HG03025 (cell line): ENCODE measurements around the gene ULK4.
"Not testable (repeated sequence)": the region's sequence is repeated elsewhere in the genome, so short reads cannot be mapped to it uniquely, and the experiment has no call there.

ENCODE experiments used
- ATAC-seq: cut with Tn5 transposase; IDR thresholded peaks from one replicate; pipeline ENCODE4 v1.9.1; 2021; ENCODE audit warnings: mild to moderate bottlenecking, moderate library complexity; ENCODE audit not compliant: unreplicated experiment, low FRiP score

ULK4 gene

GRCh38 chr3:41457176-41457575 lies 504.7 kb downstream of the ULK4 start:
- ATAC-seq: no peak

GRCh38 chr3:41456162-41456561 lies 505.7 kb downstream of the ULK4 start:
- no peak for ATAC-seq

- not testable (repeated sequence) for ATAC-seq
Observed at GRCh38 chr3:41453618-41454017, 508.3 kb downstream of the ULK4 start.

DNA sequence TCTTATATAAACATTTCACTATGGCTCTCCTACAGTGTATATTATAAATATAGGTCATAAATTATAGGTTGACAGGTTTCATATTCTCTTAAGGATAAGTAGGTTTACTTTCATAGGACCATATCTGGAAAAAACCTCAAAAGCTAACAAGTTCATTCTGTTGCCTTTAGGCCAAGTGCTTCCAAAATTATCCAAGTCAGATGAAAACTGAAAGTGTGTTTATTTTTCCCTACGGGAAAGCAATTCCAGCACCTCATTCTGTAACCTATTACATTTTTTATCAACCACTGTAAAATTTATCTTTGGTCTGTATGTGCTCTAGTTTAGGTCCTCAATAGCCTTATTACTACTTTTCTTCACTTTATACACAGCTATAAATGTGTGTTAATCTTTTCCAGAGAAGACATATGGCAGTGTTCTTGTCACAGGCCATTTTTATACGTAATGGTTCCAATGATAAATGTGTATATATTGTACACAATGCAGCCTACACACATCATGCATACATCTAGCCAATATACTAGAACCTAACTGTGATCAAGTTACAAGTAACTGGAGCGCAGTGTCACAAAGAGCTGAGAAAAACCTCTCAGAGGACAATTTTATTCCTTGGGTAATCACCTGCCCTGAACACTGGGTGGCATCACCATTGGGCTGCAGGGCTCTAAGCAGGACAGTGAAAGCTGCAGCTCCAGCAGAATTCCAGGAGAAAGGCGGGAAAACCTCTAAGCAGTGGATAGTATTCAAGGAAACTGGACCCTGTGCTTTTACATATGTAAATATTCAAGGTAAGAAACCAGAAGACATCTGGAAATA lies 511.3 kb downstream of the ULK4 start:
- no peak for ATAC-seq

DNA sequence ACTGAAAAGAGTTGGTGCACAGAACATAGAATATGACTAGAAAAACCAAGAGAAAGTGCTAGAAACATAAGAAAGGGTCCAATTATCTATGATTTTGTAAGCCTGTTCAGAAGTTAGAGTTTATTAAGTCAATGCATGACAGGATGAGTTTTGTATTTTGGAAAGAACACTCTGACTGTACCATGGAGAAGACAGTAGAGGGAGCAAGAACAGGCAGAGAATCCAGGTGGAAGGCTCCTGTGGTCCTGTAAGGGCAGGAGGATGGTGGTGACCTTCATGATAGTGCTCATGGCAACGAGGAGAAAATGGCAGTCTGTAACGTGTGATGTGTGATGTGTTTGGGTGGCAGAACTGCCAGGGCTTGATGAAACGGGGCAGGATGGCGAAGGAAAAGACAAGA lies 513.5 kb downstream of the ULK4 start:
- no peak for ATAC-seq

GRCh38 chr3:41447701-41448100 lies 514.2 kb downstream of the ULK4 start:
- ATAC-seq: no peak

GRCh38 chr3:41446316-41446715 lies 515.6 kb downstream of the ULK4 start:
- not testable (repeated sequence) for ATAC-seq

DNA sequence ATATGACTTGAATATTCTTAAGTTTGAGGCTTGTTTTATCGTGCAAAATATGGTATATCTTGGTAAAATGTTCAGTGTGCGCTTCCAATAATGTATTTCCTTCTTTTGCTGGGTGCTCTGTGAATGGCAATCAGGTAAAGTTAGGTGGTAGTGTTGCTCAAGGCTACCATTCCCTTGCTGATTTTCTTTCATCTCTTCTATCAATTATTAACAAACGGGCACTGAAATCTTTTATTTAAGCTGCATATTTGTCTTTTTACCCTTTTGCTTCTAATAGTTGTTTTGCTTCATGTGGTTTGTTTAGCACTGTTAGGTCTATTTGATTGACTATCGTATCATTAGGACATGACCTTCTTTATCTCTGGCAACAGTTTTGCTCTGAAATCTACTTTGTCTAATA lies 520.3 kb downstream of the ULK4 start:
- no peak for ATAC-seq

DNA sequence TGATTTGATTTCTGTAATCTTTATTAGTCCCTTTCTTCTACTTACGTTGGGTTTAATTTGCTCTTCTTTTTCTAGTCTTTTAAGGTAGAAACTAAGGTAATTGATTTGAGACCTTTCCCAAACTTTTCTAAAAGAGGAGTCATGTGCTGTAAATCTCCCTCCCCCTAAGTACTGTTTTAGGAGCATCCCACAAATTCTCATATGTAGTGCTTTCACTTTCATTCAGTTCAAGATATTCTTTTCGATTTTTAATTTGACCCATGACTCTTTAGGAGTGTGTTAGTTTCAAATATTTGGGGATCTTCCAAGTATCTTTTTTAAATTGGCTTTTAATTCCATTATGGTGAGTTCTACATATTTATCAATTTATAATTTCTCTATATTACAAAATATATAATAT lies 520.8 kb downstream of the ULK4 start:
- ATAC-seq: no peak

- ATAC-seq: no peak
Observed at GRCh38 chr3:41436983-41437382, 524.9 kb downstream of the ULK4 start.

GRCh38 chr3:41434781-41435180 lies 527.1 kb downstream of the ULK4 start:
- ATAC-seq: no peak

DNA sequence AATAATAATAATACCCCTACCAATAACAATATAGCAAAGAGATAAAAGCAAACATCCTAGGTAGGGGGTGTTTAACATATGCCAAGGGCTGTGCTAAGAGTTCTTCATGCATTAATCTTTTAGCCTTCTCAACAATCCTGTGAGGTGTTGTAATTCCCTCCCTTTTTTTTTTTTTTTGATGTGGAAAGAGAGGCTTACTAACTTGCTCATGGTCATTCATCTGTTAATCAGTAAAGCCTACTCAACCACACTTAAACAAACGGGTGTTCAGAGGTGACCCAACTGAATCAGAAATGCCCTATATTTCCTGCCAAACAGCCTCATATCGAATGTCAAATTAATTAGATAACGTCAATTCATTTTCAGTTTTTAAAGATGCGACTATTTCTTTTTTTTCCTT lies 530.5 kb downstream of the ULK4 start:
- ATAC-seq: no peak

DNA sequence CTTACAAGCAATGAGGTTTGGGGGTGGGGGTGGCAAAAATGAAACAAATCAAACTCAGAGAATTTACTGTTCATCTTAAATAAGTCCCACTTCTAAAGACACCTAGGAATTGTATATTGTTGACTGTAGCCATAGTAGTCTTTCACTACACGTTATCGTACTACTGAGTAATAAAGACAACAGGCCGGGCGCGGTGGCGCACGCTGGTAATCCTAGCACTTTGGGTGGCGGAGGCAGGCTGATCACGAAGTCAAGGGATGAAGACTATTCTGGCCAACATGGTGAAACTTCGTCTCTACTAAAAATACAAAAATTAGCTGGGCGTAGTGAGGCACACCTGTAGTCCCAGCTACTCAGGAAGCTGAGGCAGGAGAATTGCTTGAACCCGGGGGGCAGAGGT lies 531.0 kb downstream of the ULK4 start:
- no peak for ATAC-seq

- ATAC-seq: no peak
Observed at GRCh38 chr3:41430391-41430790, 531.5 kb downstream of the ULK4 start.

GRCh38 chr3:41426485-41426884 lies 535.4 kb downstream of the ULK4 start:
- no peak for ATAC-seq

DNA sequence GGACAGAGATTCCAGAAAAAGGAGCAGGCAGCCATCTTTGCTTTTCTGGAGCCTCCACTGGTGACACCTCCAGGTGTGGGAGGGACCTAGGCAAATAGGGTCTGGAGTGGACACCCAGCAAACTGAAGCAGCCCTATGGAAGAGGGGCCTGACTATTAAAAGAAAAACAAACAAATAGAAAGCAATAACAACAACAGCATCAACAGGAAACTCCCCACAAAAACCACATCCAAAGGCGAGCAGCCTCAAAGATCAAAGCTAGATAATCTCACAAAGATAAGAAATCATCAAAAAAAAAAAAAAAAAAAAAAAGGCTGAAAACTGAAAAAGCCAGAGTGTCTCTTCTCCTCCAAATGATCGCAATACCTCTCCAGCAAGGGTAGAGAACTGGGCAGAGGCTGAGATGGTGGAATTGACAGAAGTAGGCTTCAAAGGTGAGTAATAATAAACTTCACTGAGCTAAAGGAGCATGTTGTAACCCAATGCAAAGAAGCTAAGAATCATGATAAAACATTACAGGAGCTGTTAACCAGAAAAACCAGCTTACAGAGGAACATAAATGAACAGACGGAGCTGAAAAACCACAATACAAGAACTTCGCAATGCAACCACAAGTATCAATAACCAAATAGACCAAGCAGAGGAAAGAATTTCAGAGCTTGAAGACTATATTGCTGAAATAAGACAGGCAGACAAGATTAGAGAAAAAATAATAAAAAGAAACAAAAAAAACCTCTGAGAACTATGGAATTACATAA lies 537.2 kb downstream of the ULK4 start:
- no peak for ATAC-seq

DNA sequence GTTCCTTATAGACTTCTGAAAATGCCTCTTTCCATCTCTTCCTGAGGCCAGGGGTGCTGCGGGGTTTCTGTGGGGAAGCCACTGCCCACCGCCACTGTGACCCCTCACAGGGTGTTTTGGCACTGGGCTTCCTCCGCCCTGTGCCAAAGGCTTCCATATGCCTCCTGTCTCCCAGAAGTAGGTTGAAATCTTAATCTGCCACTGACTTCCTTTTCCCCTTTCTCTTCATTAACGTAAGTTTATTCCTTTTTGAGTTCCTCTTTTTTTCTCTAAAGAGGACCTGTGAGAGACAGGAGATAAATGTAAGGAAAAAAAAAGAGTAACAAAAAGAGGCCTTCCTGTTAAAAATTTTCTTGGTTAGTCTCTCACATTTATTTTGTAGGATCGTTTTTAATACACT lies 542.1 kb downstream of the ULK4 start:
- ATAC-seq: no peak

GRCh38 chr3:41418961-41419691 lies 542.8 kb downstream of the ULK4 start:
- no peak for ATAC-seq

DNA sequence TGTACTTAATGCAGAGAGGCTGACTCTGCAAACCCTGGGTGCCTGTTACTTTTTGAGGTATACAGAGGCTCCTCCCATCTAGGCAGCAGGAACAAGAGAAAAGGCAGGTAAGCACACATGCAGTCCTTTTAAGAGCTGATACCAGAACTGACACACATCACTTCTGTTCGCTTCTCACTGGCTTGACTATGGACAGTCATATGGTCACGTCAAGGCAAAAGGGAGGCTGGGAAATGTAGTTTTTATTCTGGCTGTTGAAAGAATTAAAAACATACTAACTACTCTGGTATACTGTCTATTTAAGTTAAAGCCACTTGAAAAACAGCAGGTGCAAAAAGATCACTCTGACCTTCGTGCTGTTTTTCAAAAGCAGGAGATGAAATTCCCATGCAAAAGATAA lies 544.3 kb downstream of the ULK4 start:
- ATAC-seq: no peak

DNA sequence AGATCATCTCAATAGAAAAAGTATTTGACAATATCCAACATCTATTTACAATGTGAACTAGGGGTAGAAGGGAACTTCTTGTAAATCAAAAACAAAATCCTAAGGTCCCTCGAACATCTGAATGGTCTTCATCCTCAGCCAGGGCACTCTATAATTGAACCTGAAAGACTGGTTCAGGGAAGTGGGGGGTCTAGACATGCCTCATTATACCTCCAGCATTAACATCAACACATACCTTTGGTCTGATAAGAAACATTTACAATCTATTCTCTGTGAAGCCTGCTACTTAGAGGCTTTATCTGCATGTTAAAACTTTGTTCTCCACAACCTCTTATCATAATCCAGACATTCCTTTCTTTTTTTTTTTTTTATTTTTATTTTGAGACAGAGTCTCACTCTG lies 550.8 kb downstream of the ULK4 start:
- ATAC-seq: no peak

GRCh38 chr3:41405466-41405865 lies 556.4 kb downstream of the ULK4 start:
- no peak for ATAC-seq
